C4-2B (cell line): Measurements from ENCODE around the gene FKBP1B.
A peak's percentile ranks its signal among the peaks of the same experiment; 100 is the strongest.

ENCODE experiments used
- H3K27ac ChIP-seq: fragments of 450-650 bp; 2 replicates; pipeline ENCODE4 v1.5.1; 2017
- CTCF ChIP-seq: fragments of 450-650 bp; conservative IDR thresholded peaks from 2 replicates; pipeline ENCODE4 v1.5.1; 2017; ENCODE audit warnings: mild to moderate bottlenecking
- ZFX ChIP-seq: fragments of 450-650 bp; IDR thresholded peaks from 2 replicates; pipeline ENCODE4 v1.6.1; 2017

Gene FKBP1B

GRCh38 chr2:24046930-24047702 lies 2.4 kb upstream of the FKBP1B start, which contains the start of gene WDCP:
TSS of gene WDCP (minus strand) at chr2:24047391. CDS start at chr2:24039494, 7,897 bp downstream.
- peak within 1 kb of the TSS; percentile 47 for H3K27ac ChIP-seq
- no peak for TF ChIP-seq CTCF
- TF ChIP-seq ZFX, result no peak

- no peak overlapping the region; the same call in 1 of the 2 replicates for H3K27ac ChIP-seq
- TF ChIP-seq ZFX, result no peak
- TF ChIP-seq CTCF, result no peak
Observed at GRCh38 chr2:24047703-24048033, 1.9 kb upstream of the FKBP1B start.

GRCh38 chr2:24048769-24049484 lies 614 bp upstream of the FKBP1B start:
- H3K27ac ChIP-seq, result no peak overlapping the region
- TF ChIP-seq ZFX, result no peak
- TF ChIP-seq CTCF, result no peak

GRCh38 chr2:24050041-24050979 lies 769 bp downstream of the FKBP1B start:
- peak overlapping the region; percentile 44 for H3K27ac ChIP-seq
- TF ChIP-seq CTCF (no peak), ZFX (no peak)

- TF ChIP-seq ZFX (no peak), CTCF (no peak)
- H3K27ac ChIP-seq, result peak overlapping the region; percentile 44; the same call in 1 of the 2 replicates
Observed at GRCh38 chr2:24051833-24052232, 2.3 kb downstream of the FKBP1B start.

- no peak for TF ChIP-seq ZFX
- TF ChIP-seq CTCF, result no peak
- H3K27ac ChIP-seq, result no peak overlapping the region
Observed at GRCh38 chr2:24052951-24053350, 3.4 kb downstream of the FKBP1B start.
